ENCODE results near the gene CECR2. TPM values are rescaled to one million over a fixed set of nuclear protein-coding genes. Genes with fewer than 3 reads are reported as not detected.

The CECR2 gene
- total and polyA plus RNA-seq, 7 experiments from 2014 or later: 0.08 to 0.37 (median 0.15) TPM; not detected in 4

GRCh38 chr22:17583151-17583550 lies 213.9 kb downstream of the CECR2 start:
- Histone ChIP-seq H3K36me3 (ENCODE audit: control insufficient read depth in 2 of 3, insufficient read depth in 3 of 3, low read length in 3 of 3) (no peaks in the 10 kb centered on the region), H3K9me3 (ENCODE audit: control insufficient read depth in 2 of 3, low read length in 3 of 3) (no peaks in the 10 kb centered on the region), H3K4me3 (ENCODE audit: low read length) (no peak overlapping the region), H3K27ac (ENCODE audit: low read depth, low read length) (no peak overlapping the region), H3K27me3 (ENCODE audit: control insufficient read depth in 2 of 2, insufficient read depth in 2 of 2, low read length in 2 of 2) (no peaks in the 10 kb centered on the region), H3K4me1 (ENCODE audit: control insufficient read depth in 2 of 2, insufficient read depth in 2 of 2, low read length in 2 of 2) (no peaks in the 10 kb centered on the region)
- intact Hi-C loops (cut with micrococcal nuclease): no loop called here
- Mint-ChIP-seq H3K9me3 (no peaks in the 10 kb centered on the region), H3K27ac (no peak overlapping the region), H3K4me3 (no peak overlapping the region), H3K36me3 (no peaks in the 10 kb centered on the region), H3K27me3 (no peaks in the 10 kb centered on the region), H3K4me1 (no peaks in the 10 kb centered on the region)
- no peak for DNase-seq
- ChIA-PET POLR2A (no interaction called here), CTCF (no interaction called here)
- no peak for ATAC-seq

- no peak overlapping the region for H3K27ac ChIP-seq (ENCODE audit: low read depth, low read length)
- H3K27me3 ChIP-seq (ENCODE audit: control insufficient read depth in 2 of 2, insufficient read depth in 2 of 2, low read length in 2 of 2): no peaks in the 10 kb centered on the region
- ATAC-seq (no peak), DNase-seq (no peak)
- intact Hi-C loops (cut with micrococcal nuclease): no loop called here
- H3K4me3 ChIP-seq (ENCODE audit: low read length): no peak overlapping the region
- Mint-ChIP-seq H3K4me3 (no peak overlapping the region), H3K4me1 (no peaks in the 10 kb centered on the region), H3K36me3 (peaks cover 0 to 18% (median 7%) of the 10 kb centered on the region in 5 donors), H3K27me3 (no peaks in the 10 kb centered on the region), H3K27ac (no peak overlapping the region), H3K9me3 (no peaks in the 10 kb centered on the region)
- H3K36me3 ChIP-seq (ENCODE audit: control insufficient read depth in 2 of 3, insufficient read depth in 3 of 3, low read length in 3 of 3): peaks cover 0 to 16% (median 4%) of the 10 kb centered on the region in 3 experiments
- CTCF ChIA-PET: no interaction called here
- H3K9me3 ChIP-seq (ENCODE audit: control insufficient read depth in 2 of 3, low read length in 3 of 3): no peaks in the 10 kb centered on the region
- H3K4me1 ChIP-seq (ENCODE audit: control insufficient read depth in 2 of 2, insufficient read depth in 2 of 2, low read length in 2 of 2): no peaks in the 10 kb centered on the region
- POLR2A ChIA-PET: no interaction called here
These were observed 217.7 kb downstream of the CECR2 start for GRCh38 chr22:17586831-17587440.

GRCh38 chr22:17587629-17588028 lies 218.4 kb downstream of the CECR2 start:
- Histone ChIP-seq H3K27ac (ENCODE audit: low read depth, low read length) (no peak overlapping the region), H3K27me3 (ENCODE audit: control insufficient read depth in 2 of 2, insufficient read depth in 2 of 2, low read length in 2 of 2) (no peaks in the 10 kb centered on the region), H3K4me1 (ENCODE audit: control insufficient read depth in 2 of 2, insufficient read depth in 2 of 2, low read length in 2 of 2) (no peaks in the 10 kb centered on the region), H3K9me3 (ENCODE audit: control insufficient read depth in 2 of 3, low read length in 3 of 3) (no peaks in the 10 kb centered on the region), H3K36me3 (ENCODE audit: control insufficient read depth in 2 of 3, insufficient read depth in 3 of 3, low read length in 3 of 3) (peaks cover 0 to 23% (median 4%) of the 10 kb centered on the region in 3 experiments), H3K4me3 (ENCODE audit: low read length) (no peak overlapping the region)
- no peak for ATAC-seq
- Mint-ChIP-seq H3K4me1 (no peaks in the 10 kb centered on the region), H3K27ac (peak overlapping the region in 1 of 9 donors; percentile 60), H3K4me3 (no peak overlapping the region), H3K27me3 (no peaks in the 10 kb centered on the region), H3K9me3 (no peaks in the 10 kb centered on the region), H3K36me3 (peaks cover 0 to 25% (median 11%) of the 10 kb centered on the region in 5 donors)
- intact Hi-C loops (cut with micrococcal nuclease): no loop called here
- CTCF ChIA-PET: no interaction called here
- no peak for DNase-seq
- POLR2A ChIA-PET: no interaction called here

- Mint-ChIP-seq H3K27me3 (no peaks in the 10 kb centered on the region), H3K27ac (no peak overlapping the region), H3K4me3 (no peak overlapping the region), H3K36me3 (peaks cover 0 to 30% (median 11%) of the 10 kb centered on the region in 5 donors), H3K4me1 (no peaks in the 10 kb centered on the region), H3K9me3 (no peaks in the 10 kb centered on the region)
- intact Hi-C loops (cut with micrococcal nuclease): no loop called here
- Histone ChIP-seq H3K4me3 (ENCODE audit: low read length) (no peak overlapping the region), H3K9me3 (ENCODE audit: control insufficient read depth in 2 of 3, low read length in 3 of 3) (no peaks in the 10 kb centered on the region), H3K4me1 (ENCODE audit: control insufficient read depth in 2 of 2, insufficient read depth in 2 of 2, low read length in 2 of 2) (no peaks in the 10 kb centered on the region), H3K27ac (ENCODE audit: low read depth, low read length) (no peak overlapping the region), H3K36me3 (ENCODE audit: control insufficient read depth in 2 of 3, insufficient read depth in 3 of 3, low read length in 3 of 3) (peaks cover 0 to 33% (median 12%) of the 10 kb centered on the region in 3 experiments), H3K27me3 (ENCODE audit: control insufficient read depth in 2 of 2, insufficient read depth in 2 of 2, low read length in 2 of 2) (no peaks in the 10 kb centered on the region)
- ChIA-PET CTCF (no interaction called here), POLR2A (no interaction called here)
- ATAC-seq: no peak
- no peak for DNase-seq
These were observed 219.3 kb downstream of the CECR2 start for GRCh38 chr22:17588606-17589005.

GRCh38 chr22:17589810-17590375 lies 220.6 kb downstream of the CECR2 start:
- Histone ChIP-seq H3K4me3 (ENCODE audit: low read length) (no peak overlapping the region), H3K27ac (ENCODE audit: low read depth, low read length) (no peak overlapping the region), H3K4me1 (ENCODE audit: control insufficient read depth in 2 of 2, insufficient read depth in 2 of 2, low read length in 2 of 2) (no peaks in the 10 kb centered on the region), H3K27me3 (ENCODE audit: control insufficient read depth in 2 of 2, insufficient read depth in 2 of 2, low read length in 2 of 2) (no peaks in the 10 kb centered on the region), H3K9me3 (ENCODE audit: control insufficient read depth in 2 of 3, low read length in 3 of 3) (no peaks in the 10 kb centered on the region), H3K36me3 (ENCODE audit: control insufficient read depth in 2 of 3, insufficient read depth in 3 of 3, low read length in 3 of 3) (peaks cover 12 to 46% (median 13%) of the 10 kb centered on the region in 3 experiments)
- no peaks in the 10 kb centered on the region for H3K4me1 Mint-ChIP-seq
- H3K27ac Mint-ChIP-seq: peak overlapping the region in 3 of 9 donors; percentile 31 to 79 (median 36)
- DNase-seq (no peak), ATAC-seq (no peak)
- H3K9me3 Mint-ChIP-seq: no peaks in the 10 kb centered on the region
- intact Hi-C loops (cut with micrococcal nuclease): no loop called here
- peaks cover 7 to 38% (median 15%) of the 10 kb centered on the region in 5 donors for H3K36me3 Mint-ChIP-seq
- no peaks in the 10 kb centered on the region for H3K27me3 Mint-ChIP-seq
- H3K4me3 Mint-ChIP-seq: no peak overlapping the region
- ChIA-PET POLR2A (no interaction called here), CTCF (no interaction called here)

- H3K36me3 ChIP-seq (ENCODE audit: control insufficient read depth in 2 of 3, insufficient read depth in 3 of 3, low read length in 3 of 3): peaks cover 13 to 52% (median 13%) of the 10 kb centered on the region in 3 experiments
- no peak overlapping the region for H3K4me3 ChIP-seq (ENCODE audit: low read length)
- Mint-ChIP-seq H3K36me3 (peaks cover 7 to 42% (median 15%) of the 10 kb centered on the region in 5 donors), H3K4me3 (no peak overlapping the region), H3K4me1 (no peaks in the 10 kb centered on the region), H3K9me3 (no peaks in the 10 kb centered on the region), H3K27me3 (no peaks in the 10 kb centered on the region), H3K27ac (peak overlapping the region in 3 of 9 donors; percentile 13 to 79 (median 48))
- H3K9me3 ChIP-seq (ENCODE audit: control insufficient read depth in 2 of 3, low read length in 3 of 3): no peaks in the 10 kb centered on the region
- ATAC-seq (no peak), DNase-seq (no peak)
- CTCF ChIA-PET: no interaction called here
- POLR2A ChIA-PET: no interaction called here
- H3K27ac ChIP-seq (ENCODE audit: low read depth, low read length): no peak overlapping the region
- H3K27me3 ChIP-seq (ENCODE audit: control insufficient read depth in 2 of 2, insufficient read depth in 2 of 2, low read length in 2 of 2): no peaks in the 10 kb centered on the region
- H3K4me1 ChIP-seq (ENCODE audit: control insufficient read depth in 2 of 2, insufficient read depth in 2 of 2, low read length in 2 of 2): no peaks in the 10 kb centered on the region
- intact Hi-C loops (cut with micrococcal nuclease): no loop called here
These were observed 221.3 kb downstream of the CECR2 start for GRCh38 chr22:17590586-17590985.

GRCh38 chr22:17592201-17592600 lies 222.9 kb downstream of the CECR2 start:
- intact Hi-C loops (cut with micrococcal nuclease): no loop called here
- no peak for DNase-seq
- Mint-ChIP-seq H3K4me3 (no peak overlapping the region), H3K9me3 (no peaks in the 10 kb centered on the region), H3K4me1 (no peaks in the 10 kb centered on the region), H3K27me3 (no peaks in the 10 kb centered on the region), H3K36me3 (peaks cover 7 to 53% (median 26%) of the 10 kb centered on the region in 5 donors), H3K27ac (peak overlapping the region in 1 of 9 donors; percentile 36)
- no peak for ATAC-seq
- Histone ChIP-seq H3K27ac (ENCODE audit: low read depth, low read length) (no peak overlapping the region), H3K9me3 (ENCODE audit: control insufficient read depth in 2 of 3, low read length in 3 of 3) (no peaks in the 10 kb centered on the region), H3K4me3 (ENCODE audit: low read length) (no peak overlapping the region), H3K4me1 (ENCODE audit: control insufficient read depth in 2 of 2, insufficient read depth in 2 of 2, low read length in 2 of 2) (no peaks in the 10 kb centered on the region), H3K36me3 (ENCODE audit: control insufficient read depth in 2 of 3, insufficient read depth in 3 of 3, low read length in 3 of 3) (peaks cover 13 to 69% (median 18%) of the 10 kb centered on the region in 3 experiments), H3K27me3 (ENCODE audit: control insufficient read depth in 2 of 2, insufficient read depth in 2 of 2, low read length in 2 of 2) (no peaks in the 10 kb centered on the region)
- ChIA-PET POLR2A (no interaction called here), CTCF (no interaction called here)

Measured in naive thymus-derived CD4-positive, alpha-beta T cell (primary cell).